Skeletal muscle tissue (tissue), 4 donors: ENCODE data around the gene EIF3L. TPM values are rescaled to one million over a fixed set of nuclear protein-coding genes. Genes with fewer than 3 reads are reported as not detected.
A peak's percentile ranks its signal among the peaks of the same experiment; 100 is the strongest.

Source experiments
- H3K27ac ChIP-seq: one replicate; pipeline ENCODE4 v1.7.0; 2013; ENCODE audit warnings: mild to moderate bottlenecking, low read depth, low read length, inconsistent platforms
- H3K27me3 ChIP-seq, 3 donors: one replicate each; pipeline ENCODE4 v1.7.0; 2013; ENCODE audit warnings: low read length in 3 of 3; ENCODE audit not compliant: control insufficient read depth in 3 of 3, insufficient read depth in 3 of 3
- H3K36me3 ChIP-seq, 3 donors: one replicate each; pipeline ENCODE4 v1.7.0; 2013; ENCODE audit warnings: low read length in 3 of 3; ENCODE audit not compliant: control insufficient read depth in 3 of 3, insufficient read depth in 3 of 3
- H3K4me1 ChIP-seq, 3 donors: one replicate each; pipeline ENCODE4 v1.7.0; 2013; ENCODE audit warnings: low read length in 3 of 3, mild to moderate bottlenecking in 3 of 3; ENCODE audit not compliant: control insufficient read depth in 3 of 3, insufficient read depth in 3 of 3
- H3K4me3 ChIP-seq, 3 donors: one replicate each; pipeline ENCODE4 v1.7.0; 2013; ENCODE audit warnings: low read length in 3 of 3
- H3K9ac ChIP-seq, 3 donors: one replicate each; pipeline ENCODE4 v1.7.0; 2013; ENCODE audit warnings: low read length in 3 of 3, mild to moderate bottlenecking in 3 of 3, moderate library complexity in 2 of 3, low read depth in 1 of 3
- H3K9me3 ChIP-seq, 3 donors: one replicate each; pipeline ENCODE4 v1.7.0; 2013; ENCODE audit warnings: low read length in 3 of 3; ENCODE audit not compliant: control insufficient read depth in 3 of 3
- total RNA-seq: library from RNA; depleted of rRNA; stranded (reverse); fragments of >200 nt; gene quantifications from one replicate; pipeline ENCODE4 v1.2.3, GENCODE V29; 2014
- donor health status: Osteomylitis.

Gene EIF3L
- total RNA-seq, 1 donor from 2014 or later = 706 TPM

DNA sequence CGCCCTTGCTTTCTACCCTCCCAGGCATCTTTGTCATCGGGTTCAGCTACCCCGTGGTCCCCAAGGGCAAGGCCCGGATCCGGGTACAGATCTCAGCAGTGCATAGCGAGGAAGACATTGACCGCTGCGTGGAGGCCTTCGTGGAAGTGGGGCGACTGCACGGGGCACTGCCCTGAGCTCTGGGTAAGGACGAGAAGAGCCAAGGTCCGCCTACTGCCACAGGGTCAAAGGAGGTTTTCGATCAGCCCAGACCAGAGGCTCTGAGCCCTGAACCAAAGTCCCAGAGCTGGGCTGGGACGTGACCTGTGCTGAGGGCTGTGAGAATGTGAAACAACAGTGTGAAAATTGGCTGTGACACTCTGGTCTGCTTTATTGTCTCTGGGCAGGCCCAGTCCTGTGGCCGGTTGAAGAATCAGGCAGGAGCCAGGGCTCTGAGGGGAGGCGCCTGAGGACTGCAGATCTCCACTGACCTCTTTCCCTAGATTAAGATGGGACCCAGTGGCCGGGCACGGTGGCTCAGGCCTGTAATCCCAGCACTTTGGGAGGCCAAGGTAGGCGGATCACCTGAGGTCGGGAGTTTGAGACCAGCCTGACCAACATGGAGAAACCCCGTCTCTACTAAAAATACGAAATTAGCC is 32.6 kb upstream of the EIF3L start:
- Histone ChIP-seq H3K27ac (no peak overlapping the region), H3K4me3 (no peak overlapping the region), H3K36me3 (peaks cover 6 to 19% (median 7%) of the 10 kb centered on the region in 3 donors), H3K4me1 (peaks cover 12 to 20% (median 19%) of the 10 kb centered on the region in 3 donors), H3K9ac (no peak overlapping the region), H3K9me3 (no peaks in the 10 kb centered on the region), H3K27me3 (peaks cover 0 to 4% (median 4%) of the 10 kb centered on the region in 3 donors)

DNA sequence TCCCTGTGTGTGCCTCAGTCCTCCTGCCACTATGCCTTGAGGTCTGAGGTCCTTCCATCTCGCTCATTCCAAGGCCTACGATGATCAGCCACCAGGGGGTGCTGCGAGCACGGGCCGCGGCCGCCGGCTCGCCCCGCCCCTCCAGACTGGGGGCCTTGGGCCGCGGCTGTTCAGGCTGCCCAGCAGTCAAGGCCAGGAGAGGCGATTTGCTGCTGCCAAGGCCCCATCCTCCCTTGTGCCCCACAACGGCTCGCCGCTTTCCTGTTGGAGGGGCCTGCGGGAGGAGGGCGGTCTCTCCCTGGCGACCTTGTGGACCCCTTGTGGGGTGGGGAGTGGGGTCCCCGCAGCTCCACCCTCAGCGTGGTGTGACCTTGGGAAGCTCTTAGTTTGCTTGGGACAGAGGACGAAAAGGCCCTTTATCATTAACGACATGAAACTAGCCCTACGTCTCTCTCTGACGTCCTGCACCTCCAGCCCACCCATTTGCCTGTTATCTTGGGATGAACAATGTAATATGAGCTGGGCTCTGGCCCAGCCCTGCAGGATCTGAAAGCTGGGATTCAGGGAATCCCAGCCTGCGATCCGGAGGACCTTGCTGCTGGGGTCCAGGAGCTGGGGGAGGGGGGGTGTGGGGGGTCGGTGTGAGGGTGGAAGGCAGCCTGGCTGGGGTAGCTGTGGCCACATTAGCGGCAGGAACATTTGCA is 31.4 kb upstream of the EIF3L start:
- Histone ChIP-seq H3K27me3 (peaks cover 9 to 12% (median 12%) of the 10 kb centered on the region in 3 donors), H3K27ac (no peak overlapping the region), H3K9ac (peak overlapping the region; percentile 54 to 76 (median 76))

GRCh38 chr22:37818409-37819104 is 30.7 kb upstream of the EIF3L start:
- H3K36me3 ChIP-seq = peaks cover 6 to 16% (median 7%) of the 10 kb centered on the region in 3 donors
- peaks cover 12 to 20% (median 19%) of the 10 kb centered on the region in 3 donors for H3K4me1 ChIP-seq
- peak overlapping the region in 2 of 3 donors; percentile 50 to 76 for H3K9ac ChIP-seq
- no peaks in the 10 kb centered on the region for H3K9me3 ChIP-seq
- peak overlapping the region; percentile 54 to 67 (median 58) for H3K4me3 ChIP-seq
- H3K27ac ChIP-seq = no peak overlapping the region
- H3K27me3 ChIP-seq = peaks cover 15 to 19% (median 16%) of the 10 kb centered on the region in 3 donors

More for the DNA sequence above, 31.4 kb upstream of the EIF3L start:
- peak overlapping the region; percentile 65 to 76 (median 67) for H3K4me3 ChIP-seq
- H3K4me1 ChIP-seq = peaks cover 12 to 20% (median 19%) of the 10 kb centered on the region in 3 donors
- H3K36me3 ChIP-seq = peaks cover 6 to 19% (median 7%) of the 10 kb centered on the region in 3 donors
- no peaks in the 10 kb centered on the region for H3K9me3 ChIP-seq

DNA sequence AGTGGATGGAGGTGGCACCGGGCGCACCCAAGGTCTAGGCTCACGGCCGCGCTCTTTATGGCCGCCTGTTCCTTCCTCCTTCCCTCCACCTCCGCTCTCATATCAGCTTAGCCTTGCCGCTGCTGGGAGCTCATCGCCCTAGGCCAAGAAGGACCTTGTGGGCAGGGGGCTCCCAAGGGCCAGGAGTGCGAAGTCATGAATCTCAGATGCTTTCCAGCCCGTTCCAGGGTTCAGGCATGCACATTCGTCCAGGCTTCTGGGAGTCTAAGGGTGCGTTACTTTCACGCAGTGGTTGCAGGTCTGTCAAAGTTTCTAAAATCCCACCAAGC is 30.1 kb upstream of the EIF3L start:
- Histone ChIP-seq H3K4me1 (peaks cover 12 to 20% (median 19%) of the 10 kb centered on the region in 3 donors), H3K27me3 (peaks cover 16 to 19% (median 18%) of the 10 kb centered on the region in 3 donors), H3K9ac (peak overlapping the region in 2 of 3 donors; percentile 50 to 76), H3K27ac (no peak overlapping the region), H3K9me3 (no peaks in the 10 kb centered on the region), H3K4me3 (peak overlapping the region in 2 of 3 donors; percentile 58 to 67), H3K36me3 (peaks cover 6 to 16% (median 7%) of the 10 kb centered on the region in 3 donors)

DNA sequence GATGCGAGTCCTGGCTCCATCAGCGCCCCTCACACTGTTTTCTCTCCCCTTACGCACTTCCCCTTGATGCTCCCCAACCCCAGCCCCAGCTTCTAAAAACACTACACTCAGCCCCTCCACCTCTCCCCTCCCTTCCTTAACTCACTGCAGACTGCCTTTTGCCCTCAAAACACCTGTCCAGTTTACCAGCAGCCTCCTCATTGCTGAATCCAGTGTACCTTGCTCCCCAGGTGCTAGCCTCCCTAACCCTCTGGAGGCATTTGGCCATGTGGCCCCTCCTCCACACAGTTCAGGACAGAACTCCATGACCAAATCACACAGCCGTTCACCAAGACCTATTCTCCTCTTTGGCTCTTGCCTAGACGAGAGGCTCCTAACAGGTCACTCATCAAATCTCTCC is 28.9 kb upstream of the EIF3L start:
- H3K9me3 ChIP-seq = no peaks in the 10 kb centered on the region
- H3K4me3 ChIP-seq = no peak overlapping the region
- no peak overlapping the region for H3K9ac ChIP-seq
- peaks cover 12 to 20% (median 20%) of the 10 kb centered on the region in 3 donors for H3K4me1 ChIP-seq
- H3K36me3 ChIP-seq = peaks cover 3 to 7% (median 3%) of the 10 kb centered on the region in 3 donors
- H3K27ac ChIP-seq = no peak overlapping the region
- peaks cover 16 to 19% (median 18%) of the 10 kb centered on the region in 3 donors for H3K27me3 ChIP-seq

DNA sequence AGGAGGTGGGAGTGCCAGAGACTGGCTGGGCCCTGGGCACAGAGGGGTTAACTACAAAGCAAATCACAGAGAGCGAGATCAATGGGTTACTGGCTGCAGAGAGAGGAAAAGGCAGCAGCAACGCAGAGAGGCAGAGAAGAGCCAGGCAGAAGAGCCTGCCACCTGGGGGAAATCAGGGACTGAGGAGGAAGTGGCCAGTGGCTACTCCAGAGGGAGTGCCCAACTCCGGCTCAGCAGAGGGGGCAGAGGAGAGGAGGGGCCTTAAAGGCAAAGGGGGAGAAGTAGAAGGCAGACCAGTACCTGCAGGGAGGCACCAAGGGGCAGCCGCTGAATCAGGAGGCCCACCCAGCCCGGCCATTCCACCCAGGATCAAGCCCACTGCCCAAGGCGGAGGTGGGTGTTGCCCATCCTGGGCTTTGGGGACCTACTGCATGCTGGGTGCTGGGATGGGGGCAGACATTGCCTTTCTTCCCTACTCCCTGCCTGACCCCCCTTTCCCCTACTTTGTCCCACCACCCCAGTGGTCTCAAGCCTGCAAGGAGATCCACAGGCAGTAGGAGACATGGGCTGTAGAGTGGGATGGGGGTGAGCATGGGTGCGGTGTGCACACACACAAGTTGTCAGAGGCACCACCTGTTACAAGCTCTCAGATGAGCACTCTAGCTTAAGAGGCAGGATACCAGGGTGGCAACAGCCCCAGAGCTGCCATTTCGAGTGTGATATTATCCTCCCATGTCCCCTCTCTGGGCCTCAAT is 27.0 kb upstream of the EIF3L start:
- Histone ChIP-seq H3K27ac (no peak overlapping the region), H3K9ac (no peak overlapping the region), H3K4me3 (no peak overlapping the region), H3K36me3 (no peaks in the 10 kb centered on the region), H3K27me3 (peaks cover 16 to 19% (median 18%) of the 10 kb centered on the region in 3 donors), H3K9me3 (no peaks in the 10 kb centered on the region), H3K4me1 (peaks cover 18 to 31% (median 26%) of the 10 kb centered on the region in 3 donors)

DNA sequence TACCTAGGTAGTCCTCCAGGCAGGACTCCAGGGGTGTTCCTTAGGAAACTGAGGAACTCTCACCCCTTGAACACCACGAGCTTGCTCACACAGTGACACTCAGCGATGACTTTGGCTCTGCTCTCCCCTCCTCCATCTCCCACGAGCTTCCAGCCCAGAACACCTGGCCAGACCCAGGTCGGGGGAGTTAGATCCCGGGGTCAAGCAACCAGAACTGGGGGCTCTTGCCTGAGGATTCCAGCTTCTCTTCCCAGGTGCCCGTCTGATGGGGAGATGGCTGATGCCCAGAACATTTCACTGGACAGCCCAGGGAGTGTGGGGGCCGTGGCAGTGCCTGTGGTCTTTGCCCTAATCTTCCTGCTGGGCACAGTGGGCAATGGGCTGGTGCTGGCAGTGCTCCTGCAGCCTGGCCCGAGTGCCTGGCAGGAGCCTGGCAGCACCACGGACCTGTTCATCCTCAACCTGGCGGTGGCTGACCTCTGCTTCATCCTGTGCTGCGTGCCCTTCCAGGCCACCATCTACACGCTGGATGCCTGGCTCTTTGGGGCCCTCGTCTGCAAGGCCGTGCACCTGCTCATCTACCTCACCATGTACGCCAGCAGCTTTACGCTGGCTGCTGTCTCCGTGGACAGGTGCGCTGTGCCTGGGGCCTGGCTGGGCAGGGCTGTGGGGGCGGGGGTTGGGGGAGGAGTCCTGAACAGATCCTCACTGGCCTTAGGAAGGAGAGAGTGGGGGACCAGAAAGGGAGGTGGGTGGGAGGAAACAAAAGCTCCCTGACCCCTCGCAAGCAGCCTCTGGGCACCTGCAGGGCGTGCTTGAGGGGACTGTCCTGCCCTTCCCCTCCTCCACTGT is 25.9 kb upstream of the EIF3L start, which contains the start of gene GALR3:
Gene GALR3 (plus strand): TSS at position 249 of the 852 bp plus-strand sequence. CDS start 25 bp downstream, at position 274.
- Histone ChIP-seq H3K4me3 (no peak within 1 kb of the TSS), H3K9ac (no peak within 1 kb of the TSS), H3K27ac (no peak within 1 kb of the TSS), H3K4me1 (peaks cover 10 to 22% (median 17%) of the 10 kb centered on the region in 3 donors), H3K27me3 (peaks cover 16 to 19% (median 18%) of the 10 kb centered on the region in 3 donors), H3K36me3 (no peaks in the 10 kb centered on the region), H3K9me3 (no peaks in the 10 kb centered on the region)

GRCh38 chr22:37824674-37825641 is 24.3 kb upstream of the EIF3L start:
- Histone ChIP-seq H3K4me3 (peak overlapping the region in 2 of 3 donors; percentile 59 to 69), H3K4me1 (peaks cover 8 to 14% (median 8%) of the 10 kb centered on the region in 3 donors), H3K36me3 (peaks cover 8 to 9% (median 8%) of the 10 kb centered on the region in 3 donors), H3K9ac (peak overlapping the region in 1 of 3 donors; percentile 74), H3K9me3 (no peaks in the 10 kb centered on the region), H3K27me3 (peaks cover 14 to 16% (median 16%) of the 10 kb centered on the region in 3 donors), H3K27ac (no peak overlapping the region)
